Natural killer cell (primary cell): ENCODE data around the gene NELFCD. TPM values are rescaled to one million over a fixed set of nuclear protein-coding genes. Genes with fewer than 3 reads are reported as not detected.

ENCODE experiments used
- ATAC-seq, 3 donors: fragments of 150-1000 bp in 2 of 3; fragments of 200-7000 bp in 1 of 3; cut with Tn5 transposase; 1 replicate in 1 of 3; 2 replicates in 2 of 3; pipeline ENCODE4 v1.10.0; 2021; ENCODE audit warnings: mild to moderate bottlenecking in 2 of 3, moderate library complexity in 2 of 3
- DNase-seq, 2 donors: peaks; one replicate each; pipeline versions ENCODE4 v3.0.0 to v3.0.0-alpha.2; 2013 to 2021; ENCODE audit warnings: mixed read lengths in 1 of 2
- H3K27ac ChIP-seq: one replicate; pipeline ENCODE4 v1.5.1; 2013; ENCODE audit warnings: mild to moderate bottlenecking, low read length
- H3K27me3 ChIP-seq: one replicate; pipeline ENCODE4 v1.6.1; 2013; ENCODE audit warnings: low read length; ENCODE audit not compliant: control insufficient read depth, insufficient read depth
- H3K36me3 ChIP-seq: one replicate; pipeline ENCODE4 v1.6.1; 2013; ENCODE audit warnings: low read length; ENCODE audit not compliant: control insufficient read depth, insufficient read depth
- H3K4me1 ChIP-seq: one replicate; pipeline ENCODE4 v1.6.1; 2013; ENCODE audit warnings: low read length; ENCODE audit not compliant: control insufficient read depth, insufficient read depth
- H3K4me3 ChIP-seq: one replicate; pipeline ENCODE4 v1.5.1; 2013; ENCODE audit warnings: low read length
- H3K9me3 ChIP-seq: one replicate; pipeline ENCODE4 v1.6.1; 2013; ENCODE audit warnings: low read length; ENCODE audit not compliant: control insufficient read depth, insufficient read depth
- H3K27ac Mint-ChIP-seq, 2 donors: one replicate each; pipeline ENCODE4 v1.8.0; 2022; ENCODE audit warnings: mild to moderate bottlenecking in 2 of 2, mixed read lengths in 2 of 2, moderate library complexity in 1 of 2
- H3K27me3 Mint-ChIP-seq, 2 donors: one replicate each; pipeline ENCODE4 v1.8.0; 2022; ENCODE audit warnings: low read depth in 2 of 2, mixed read lengths in 2 of 2
- H3K36me3 Mint-ChIP-seq: one replicate; pipeline ENCODE4 v1.8.0; 2022; ENCODE audit warnings: mixed read lengths
- H3K4me1 Mint-ChIP-seq, 2 donors: one replicate each; pipeline ENCODE4 v1.8.0; 2022; ENCODE audit warnings: mixed read lengths in 2 of 2
- H3K4me3 Mint-ChIP-seq: one replicate; pipeline ENCODE4 v1.8.0; 2022; ENCODE audit warnings: mild to moderate bottlenecking, moderate library complexity, mixed read lengths
- H3K9me3 Mint-ChIP-seq, 2 donors: one replicate each; pipeline ENCODE4 v1.8.0; 2022; ENCODE audit warnings: mixed read lengths in 2 of 2
- CTCF ChIP-seq: fragments of 200-600 bp; IDR thresholded peaks from one replicate; pipeline ENCODE4 v1.8.0; 2022; ENCODE audit warnings: antibody characterized with exemption
- WGBS: methylation state at CpG from one replicate; pipeline ENCODE4 v1.1.7; 2013; ENCODE audit warnings: missing lambda C conversion rate; ENCODE audit not compliant: insufficient coverage; 5-methylcytosine and 5-hydroxymethylcytosine counted together
- intact Hi-C: fragments of 100-400 bp; cut with micrococcal nuclease; formaldehyde crosslinking; loops from one replicate; pipeline ENCODE4 v1.14.2; 2022
- total RNA-seq, 4 donors: library from RNA; stranded (reverse); fragments of 120-200 nt in 1 of 4; gene quantifications; one replicate each; pipeline versions ENCODE4 v1.2.3 to v1.2.4, GENCODE V29; 2013 to 2022

The NELFCD gene
- total RNA-seq, 3 donors from 2014 or later (not counting 1 experiment from before 2014, with no cell fraction given), result 75.7 to 105 (median 92.6) TPM

- H3K4me3 Mint-ChIP-seq, result no peak overlapping the region
- H3K4me3 ChIP-seq, result no peak overlapping the region
- intact Hi-C loops, result no loop called here
- no peaks in the 10 kb centered on the region for H3K4me1 Mint-ChIP-seq
- H3K9me3 Mint-ChIP-seq, result peaks cover 0 to 5% of the 10 kb centered on the region in 2 donors
- no peaks in the 10 kb centered on the region for H3K27me3 ChIP-seq
- peaks cover 1% of the 10 kb centered on the region for H3K4me1 ChIP-seq
- no peaks in the 10 kb centered on the region for H3K36me3 ChIP-seq
- H3K9me3 ChIP-seq, result no peaks in the 10 kb centered on the region
- H3K36me3 Mint-ChIP-seq, result no peaks in the 10 kb centered on the region
- peaks cover 2 to 4% of the 10 kb centered on the region in 2 donors for H3K27me3 Mint-ChIP-seq
- no peak for ATAC-seq
- H3K27ac Mint-ChIP-seq, result no peak overlapping the region
- no peak overlapping the region for H3K27ac ChIP-seq
- TF ChIP-seq CTCF, result no peak
- DNase-seq, result no peak
- 88% methylated on average over 1 of the region's 1 CpG for WGBS
These were observed 5.7 kb upstream of the NELFCD start for GRCh38 chr20:58975353-58975752.

GRCh38 chr20:58976061-58976730 lies 4.9 kb upstream of the NELFCD start:
- DNase-seq, result no peak

GRCh38 chr20:58978351-58979190 lies 2.5 kb upstream of the NELFCD start:
- Histone ChIP-seq H3K4me3 (no peak overlapping the region), H3K36me3 (no peaks in the 10 kb centered on the region), H3K27ac (no peak overlapping the region), H3K27me3 (no peaks in the 10 kb centered on the region), H3K9me3 (no peaks in the 10 kb centered on the region), H3K4me1 (peaks cover 26% of the 10 kb centered on the region)
- Mint-ChIP-seq H3K27ac (no peak overlapping the region), H3K4me3 (no peak overlapping the region), H3K4me1 (peaks cover 9 to 17% of the 10 kb centered on the region in 2 donors), H3K36me3 (no peaks in the 10 kb centered on the region), H3K9me3 (peaks cover 0 to 5% of the 10 kb centered on the region in 2 donors), H3K27me3 (peaks cover 0 to 2% of the 10 kb centered on the region in 2 donors)
- DNase-seq, result peak in 1 of 2 donors; percentile 2
- TF ChIP-seq CTCF, result no peak
- no peak for ATAC-seq
- intact Hi-C loops, result no loop called here
- 70% methylated on average over 6 of the region's 6 CpGs for WGBS

More at GRCh38 chr20:58976061-58976730, 4.9 kb upstream of the NELFCD start:
- no peak for ATAC-seq
- Histone ChIP-seq H3K4me1 (peaks cover 7% of the 10 kb centered on the region), H3K4me3 (no peak overlapping the region), H3K27me3 (no peaks in the 10 kb centered on the region), H3K36me3 (no peaks in the 10 kb centered on the region), H3K27ac (no peak overlapping the region), H3K9me3 (no peaks in the 10 kb centered on the region)
- intact Hi-C loops, result no loop called here
- no peaks in the 10 kb centered on the region for H3K4me1 Mint-ChIP-seq
- H3K27me3 Mint-ChIP-seq, result peaks cover 0 to 2% of the 10 kb centered on the region in 2 donors
- 91% methylated on average over 3 of the region's 3 CpGs for WGBS
- no peaks in the 10 kb centered on the region for H3K36me3 Mint-ChIP-seq
- H3K9me3 Mint-ChIP-seq, result peaks cover 0 to 5% of the 10 kb centered on the region in 2 donors
- H3K4me3 Mint-ChIP-seq, result no peak overlapping the region
- no peak for TF ChIP-seq CTCF
- no peak overlapping the region for H3K27ac Mint-ChIP-seq
